Neural cell (in vitro differentiated cells): ENCODE measurements around the gene PDLIM5. TPM values are rescaled to one million over a fixed set of nuclear protein-coding genes. Genes with fewer than 3 reads are reported as not detected.

Experiments
- H2AFZ ChIP-seq: fragments of 200-600, 300-800 bp; sonication (generic), shearing (Covaris generic); 2 replicates; pipeline ENCODE4 v1.6.0; 2014; ENCODE audit warnings: low read depth, mild to moderate bottlenecking, antibody characterized with exemption, low read length, moderate library complexity
- H3F3A ChIP-seq: fragments of 200-600 bp; shearing (Covaris generic); 2 replicates; pipeline ENCODE4 v1.6.1; 2016; ENCODE audit warnings: mild to moderate bottlenecking, moderate library complexity, mixed read lengths, antibody characterized with exemption, low read length; ENCODE audit not compliant: insufficient read depth, poor library complexity, severe bottlenecking
- H3K27ac ChIP-seq: fragments of 200-600, 300-800 bp; sonication (generic), shearing (Covaris generic); 2 replicates; pipeline ENCODE4 v1.5.1; 2014; ENCODE audit warnings: mild to moderate bottlenecking, low read length, moderate library complexity
- H3K27me3 ChIP-seq: fragments of 300-800, 200-600 bp; sonication (generic), shearing (Covaris generic); 2 replicates; pipeline ENCODE4 v1.6.0; 2014; ENCODE audit warnings: mild to moderate bottlenecking, low read depth, low read length, moderate library complexity; ENCODE audit not compliant: insufficient read depth
- H3K36me3 ChIP-seq: fragments of 300-800, 200-600 bp; sonication (generic), shearing (Covaris generic); 2 replicates; pipeline ENCODE4 v1.5.1; 2014; ENCODE audit warnings: mild to moderate bottlenecking, antibody characterized with exemption, low read length, moderate library complexity; ENCODE audit not compliant: insufficient read depth
- H3K4me2 ChIP-seq: fragments of 300-800, 200-600 bp; sonication (generic), shearing (Covaris generic); 2 replicates; pipeline ENCODE4 v1.6.0; 2014; ENCODE audit warnings: mild to moderate bottlenecking, low read length
- H3K4me3 ChIP-seq: fragments of 300-800, 200-600 bp; sonication (generic), shearing (Covaris generic); 2 replicates; pipeline ENCODE4 v1.5.1; 2014; ENCODE audit warnings: mild to moderate bottlenecking, low read length, moderate library complexity
- H3K79me2 ChIP-seq: fragments of 200-600 bp; shearing (Covaris generic); replicated peaks from 2 replicates; pipeline ENCODE4 v1.6.0; 2014; ENCODE audit warnings: mild to moderate bottlenecking, low read length, moderate library complexity; ENCODE audit not compliant: insufficient read depth
- H3K9ac ChIP-seq: fragments of 300-800, 200-600 bp; sonication (generic), shearing (Covaris generic); 2 replicates; pipeline ENCODE4 v1.6.1; 2016; ENCODE audit warnings: mild to moderate bottlenecking, low read length, mixed read lengths
- H3K9me2 ChIP-seq: fragments of 200-600 bp; shearing (Covaris generic); 2 replicates; pipeline ENCODE4 v1.6.1; 2016; ENCODE audit warnings: mild to moderate bottlenecking, low read length, mixed read lengths; ENCODE audit not compliant: insufficient read depth
- H3K9me3 ChIP-seq: fragments of 200-600, 300-800 bp; sonication (generic), shearing (Covaris generic); 2 replicates; pipeline ENCODE4 v1.6.1; 2016; ENCODE audit warnings: mild to moderate bottlenecking, mixed run types, low read length, moderate library complexity, mixed read lengths
- H4K20me1 ChIP-seq: fragments of 200-600 bp; shearing (Covaris generic); 2 replicates; pipeline ENCODE4 v1.6.1; 2016; ENCODE audit warnings: mild to moderate bottlenecking, mixed run types; ENCODE audit not compliant: insufficient read depth
- CTCF ChIP-seq: fragments of 450-650 bp; IDR thresholded peaks from 2 replicates; pipeline ENCODE4 v1.5.1; 2014; ENCODE audit warnings: antibody characterized with exemption, mild to moderate bottlenecking, moderate library complexity; ENCODE audit not compliant: poor library complexity, severe bottlenecking
- EP300 ChIP-seq: fragments of 450-650 bp; conservative IDR thresholded peaks from 2 replicates; pipeline ENCODE4 v1.6.1; 2014; ENCODE audit warnings: antibody characterized with exemption, mild to moderate bottlenecking, moderate library complexity; ENCODE audit not compliant: poor library complexity, severe bottlenecking
- EZH2 ChIP-seq: fragments of 200-600, 300-800 bp; shearing (Covaris generic), sonication (generic); IDR thresholded peaks from 2 replicates; pipeline ENCODE4 v1.6.1; 2014; ENCODE audit warnings: antibody characterized with exemption, low read length, borderline replicate concordance, mild to moderate bottlenecking; ENCODE audit not compliant: insufficient read depth, poor library complexity, severe bottlenecking
- MXI1 ChIP-seq: fragments of 450-650 bp; conservative IDR thresholded peaks from 2 replicates; pipeline ENCODE4 v1.6.1; 2014; ENCODE audit warnings: antibody characterized with exemption, mild to moderate bottlenecking; ENCODE audit not compliant: poor library complexity, severe bottlenecking
- POLR2AphosphoS5 ChIP-seq: IDR thresholded peaks from 2 replicates; pipeline ENCODE4 v1.6.1; 2012
- RAD21 ChIP-seq: fragments of 450-650 bp; conservative IDR thresholded peaks from 2 replicates; pipeline ENCODE4 v1.6.1; 2014; ENCODE audit warnings: antibody characterized with exemption, mild to moderate bottlenecking, moderate library complexity
- SMC3 ChIP-seq: fragments of 450-650 bp; conservative IDR thresholded peaks from 2 replicates; pipeline ENCODE4 v1.6.1; 2014; ENCODE audit warnings: antibody characterized with exemption, mild to moderate bottlenecking, moderate library complexity; ENCODE audit not compliant: poor library complexity
- TAF1 ChIP-seq: IDR thresholded peaks from 2 replicates; pipeline ENCODE4 v1.6.1; 2012; ENCODE audit warnings: low read depth
- polyA plus RNA-seq: library from polyadenylated mRNA; depleted of rRNA; stranded (reverse); fragments of >200 nt; gene quantifications from 2 replicates; pipeline ENCODE4 v1.2.3, GENCODE V29; 2014
- TF ChIP-seq, protein P1 (sequence below): IDR thresholded peaks from 2 replicates; pipeline ENCODE4 v1.6.1; 2012; ENCODE audit warnings: borderline replicate concordance

The PDLIM5 gene
- polyA plus RNA-seq, 1 donor from 2014 or later = 1.6 TPM

- H3K36me3 ChIP-seq = no peaks in the 10 kb centered on the region
- no peak overlapping the region for H3K4me3 ChIP-seq
- H3K79me2 ChIP-seq = no peaks in the 10 kb centered on the region
- H2AFZ ChIP-seq = no peak overlapping the region
- H3K9ac ChIP-seq = no peak overlapping the region
- H3K27me3 ChIP-seq = no peaks in the 10 kb centered on the region
- no peak for TF ChIP-seq RAD21
- no peak for TF ChIP-seq TAF1
- TF ChIP-seq MXI1 = no peak
- no peak for TF ChIP-seq SMC3
- TF ChIP-seq CTCF = no peak
- no peak for TF ChIP-seq EP300
- no peak for TF ChIP-seq EZH2
- TF ChIP-seq POLR2AphosphoS5 = no peak
- TF ChIP-seq, protein P1, sequence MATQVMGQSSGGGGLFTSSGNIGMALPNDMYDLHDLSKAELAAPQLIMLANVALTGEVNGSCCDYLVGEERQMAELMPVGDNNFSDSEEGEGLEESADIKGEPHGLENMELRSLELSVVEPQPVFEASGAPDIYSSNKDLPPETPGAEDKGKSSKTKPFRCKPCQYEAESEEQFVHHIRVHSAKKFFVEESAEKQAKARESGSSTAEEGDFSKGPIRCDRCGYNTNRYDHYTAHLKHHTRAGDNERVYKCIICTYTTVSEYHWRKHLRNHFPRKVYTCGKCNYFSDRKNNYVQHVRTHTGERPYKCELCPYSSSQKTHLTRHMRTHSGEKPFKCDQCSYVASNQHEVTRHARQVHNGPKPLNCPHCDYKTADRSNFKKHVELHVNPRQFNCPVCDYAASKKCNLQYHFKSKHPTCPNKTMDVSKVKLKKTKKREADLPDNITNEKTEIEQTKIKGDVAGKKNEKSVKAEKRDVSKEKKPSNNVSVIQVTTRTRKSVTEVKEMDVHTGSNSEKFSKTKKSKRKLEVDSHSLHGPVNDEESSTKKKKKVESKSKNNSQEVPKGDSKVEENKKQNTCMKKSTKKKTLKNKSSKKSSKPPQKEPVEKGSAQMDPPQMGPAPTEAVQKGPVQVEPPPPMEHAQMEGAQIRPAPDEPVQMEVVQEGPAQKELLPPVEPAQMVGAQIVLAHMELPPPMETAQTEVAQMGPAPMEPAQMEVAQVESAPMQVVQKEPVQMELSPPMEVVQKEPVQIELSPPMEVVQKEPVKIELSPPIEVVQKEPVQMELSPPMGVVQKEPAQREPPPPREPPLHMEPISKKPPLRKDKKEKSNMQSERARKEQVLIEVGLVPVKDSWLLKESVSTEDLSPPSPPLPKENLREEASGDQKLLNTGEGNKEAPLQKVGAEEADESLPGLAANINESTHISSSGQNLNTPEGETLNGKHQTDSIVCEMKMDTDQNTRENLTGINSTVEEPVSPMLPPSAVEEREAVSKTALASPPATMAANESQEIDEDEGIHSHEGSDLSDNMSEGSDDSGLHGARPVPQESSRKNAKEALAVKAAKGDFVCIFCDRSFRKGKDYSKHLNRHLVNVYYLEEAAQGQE = no peak
- no peaks in the 10 kb centered on the region for H4K20me1 ChIP-seq
- no peak overlapping the region for H3K4me2 ChIP-seq
- no peaks in the 10 kb centered on the region for H3F3A ChIP-seq
- no peak overlapping the region for H3K27ac ChIP-seq
- H3K9me2 ChIP-seq = no peaks in the 10 kb centered on the region
- no peaks in the 10 kb centered on the region for H3K9me3 ChIP-seq
Observed at GRCh38 chr4:94648699-94649098, 197.0 kb downstream of the PDLIM5 start.

- H3K27ac ChIP-seq = no peak overlapping the region
- H3K9me3 ChIP-seq = no peaks in the 10 kb centered on the region
- H2AFZ ChIP-seq = no peak overlapping the region
- H3F3A ChIP-seq = no peaks in the 10 kb centered on the region
- no peak overlapping the region for H3K4me3 ChIP-seq
- TF ChIP-seq, protein P1 = no peak
- TF ChIP-seq EP300 (no peak), EZH2 (no peak), TAF1 (no peak), SMC3 (no peak), CTCF (no peak), RAD21 (no peak), MXI1 (no peak), POLR2AphosphoS5 (no peak)
- no peaks in the 10 kb centered on the region for H3K36me3 ChIP-seq
- no peaks in the 10 kb centered on the region for H4K20me1 ChIP-seq
- H3K79me2 ChIP-seq = no peaks in the 10 kb centered on the region
- no peak overlapping the region for H3K9ac ChIP-seq
- H3K9me2 ChIP-seq = no peaks in the 10 kb centered on the region
- H3K27me3 ChIP-seq = no peaks in the 10 kb centered on the region
- no peak overlapping the region for H3K4me2 ChIP-seq
Observed at GRCh38 chr4:94649381-94650133, 197.8 kb downstream of the PDLIM5 start.
